NB4 (cell line): ENCODE results near the gene CHD3.

Experiments
- CTCF ChIP-seq: IDR thresholded peaks from one replicate; pipeline ENCODE4 v1.5.1; 2012; ENCODE audit warnings: low read depth, low read length
- MYC ChIP-seq: IDR thresholded peaks from 2 replicates; pipeline ENCODE4 v1.6.1; 2011; ENCODE audit warnings: low read depth, low read length
- POLR2A ChIP-seq: IDR thresholded peaks from 2 replicates; pipeline ENCODE4 v1.6.1; 2011; ENCODE audit warnings: mild to moderate bottlenecking; ENCODE audit not compliant: insufficient read length; ENCODE audit errors: extremely low read depth

- no peak for TF ChIP-seq POLR2A
- TF ChIP-seq CTCF, result no peak
- TF ChIP-seq MYC, result no peak
These were observed 57.1 kb downstream of the CHD3 start for GRCh38 chr17:7945651-7946050.
